Tibial nerve (tissue), 4 donors: ENCODE data around the gene ZNF219. TPM values are rescaled to one million over a fixed set of nuclear protein-coding genes. Genes with fewer than 3 reads are reported as not detected.

Experiments
- DNase-seq, 2 donors: peaks; one replicate each; pipeline ENCODE4 v3.0.0-alpha.2; 2019; ENCODE audit warnings: low spot score in 2 of 2
- H3K27ac ChIP-seq, 4 donors: fragments of 200-600 bp; sonication (generic) in 3 of 4; one replicate each; pipeline ENCODE4 v1.5.1; 2017 to 2019; ENCODE audit warnings: mild to moderate bottlenecking in 1 of 4
- H3K27me3 ChIP-seq, 2 donors: fragments of 200-600 bp; sonication (generic) in 1 of 2; one replicate each; pipeline versions ENCODE4 v1.5.1 to v1.6.0; 2017 to 2019
- H3K36me3 ChIP-seq, 3 donors: fragments of 200-600 bp; sonication (generic); one replicate each; pipeline ENCODE4 v1.5.1; 2018 to 2019
- H3K4me1 ChIP-seq, 4 donors: fragments of 200-600 bp; sonication (generic) in 3 of 4; one replicate each; pipeline ENCODE4 v1.5.1; 2017 to 2019
- H3K4me3 ChIP-seq, 4 donors: fragments of 200-600 bp; sonication (generic) in 3 of 4; one replicate each; pipeline ENCODE4 v1.5.1; 2017 to 2019; ENCODE audit warnings: mild to moderate bottlenecking in 1 of 4, moderate library complexity in 1 of 4
- H3K9me3 ChIP-seq, 4 donors: fragments of 200-600 bp; sonication (generic) in 3 of 4; one replicate each; pipeline ENCODE4 v1.5.1; 2017 to 2019
- CTCF ChIP-seq, 5 experiments: fragments of 200-600 bp in 3 of 5; fragments of 450-650 bp in 2 of 5; sonication (generic) in 3 of 5; IDR thresholded peaks; one replicate each; pipeline ENCODE4 v1.5.1; 2016 to 2019; ENCODE audit warnings: antibody characterized with exemption in 5 of 5, mild to moderate bottlenecking in 3 of 5, moderate library complexity in 2 of 5
- EP300 ChIP-seq, 2 donors: sonication (generic); formaldehyde crosslinking; IDR thresholded peaks; one replicate each; pipeline ENCODE4 v1.6.1; 2017; ENCODE audit warnings: antibody characterized with exemption in 2 of 2, mild to moderate bottlenecking in 1 of 2
- POLR2A ChIP-seq, 2 donors: fragments of 450-650 bp; IDR thresholded peaks; one replicate each; pipeline ENCODE4 v1.6.1; 2017; ENCODE audit warnings: antibody characterized with exemption in 2 of 2, mild to moderate bottlenecking in 2 of 2, moderate library complexity in 2 of 2
- WGBS, 2 donors: methylation state at CpG; one replicate each; pipeline ENCODE4 v1.1.5; 2018; 5-methylcytosine and 5-hydroxymethylcytosine counted together
- total RNA-seq, 4 donors: library from RNA; depleted of rRNA; stranded (reverse); fragments of >200 nt; gene quantifications; one replicate each; pipeline ENCODE4 v1.1.0, GENCODE V29; 2016

ZNF219 gene
- total RNA-seq, 4 donors from 2014 or later = 28.6 to 90.3 (median 34.9) TPM

- DNase-seq = no peak
- Histone ChIP-seq H3K4me3 (no peak overlapping the region), H3K36me3 (peaks cover 4 to 98% (median 18%) of the 10 kb centered on the region in 3 donors), H3K27ac (peak overlapping the region in 3 of 4 donors; percentile 2 to 11 (median 6)), H3K9me3 (no peaks in the 10 kb centered on the region), H3K27me3 (no peaks in the 10 kb centered on the region), H3K4me1 (peaks cover 0 to 22% (median 4%) of the 10 kb centered on the region in 4 donors)
- 71 to 74% methylated on average over 17 of the region's 17 CpGs for WGBS, 2 donors
- TF ChIP-seq CTCF (IDR thresholded peaks at IDR 0.05) (no peak), POLR2A (IDR thresholded peaks at IDR 0.05) (no peak), EP300 (IDR thresholded peaks at IDR 0.05) (peak in 1 of 2 donors; percentile 11)
These were observed 13.2 kb downstream of the ZNF219 start for GRCh38 chr14:21084998-21085853.

- no peak for DNase-seq
- H3K27me3 ChIP-seq = no peaks in the 10 kb centered on the region
- H3K4me1 ChIP-seq = peaks cover 0 to 14% (median 4%) of the 10 kb centered on the region in 4 donors
- H3K36me3 ChIP-seq = peaks cover 4 to 98% (median 18%) of the 10 kb centered on the region in 3 donors
- WGBS, 2 donors = 77 to 80% methylated on average over 2 of the region's 2 CpGs
- TF ChIP-seq POLR2A (IDR thresholded peaks at IDR 0.05) (no peak), CTCF (IDR thresholded peaks at IDR 0.05) (no peak), EP300 (IDR thresholded peaks at IDR 0.05) (no peak)
- H3K27ac ChIP-seq = peak overlapping the region in 1 of 4 donors; percentile 2
- no peak overlapping the region for H3K4me3 ChIP-seq
- H3K9me3 ChIP-seq = no peaks in the 10 kb centered on the region
These were observed 14.1 kb downstream of the ZNF219 start for GRCh38 chr14:21084396-21084795.

- 71 to 81% methylated on average over 10 to 11 of the region's 11 CpGs for WGBS, 2 donors
- peak overlapping the region in 1 of 4 donors; percentile 32 for H3K27ac ChIP-seq
- no peak for DNase-seq
- peaks cover 4 to 98% (median 18%) of the 10 kb centered on the region in 3 donors for H3K36me3 ChIP-seq
- no peaks in the 10 kb centered on the region for H3K9me3 ChIP-seq
- peaks cover 0 to 11% (median 4%) of the 10 kb centered on the region in 4 donors for H3K4me1 ChIP-seq
- no peak overlapping the region for H3K4me3 ChIP-seq
- TF ChIP-seq EP300 (IDR thresholded peaks at IDR 0.05) (no peak), CTCF (IDR thresholded peaks at IDR 0.05) (no peak), POLR2A (IDR thresholded peaks at IDR 0.05) (no peak)
- H3K27me3 ChIP-seq = no peaks in the 10 kb centered on the region
These were observed 14.7 kb downstream of the ZNF219 start for GRCh38 chr14:21083565-21084325.

- Histone ChIP-seq H3K4me1 (peaks cover 0 to 3% (median 0%) of the 10 kb centered on the region in 4 donors), H3K4me3 (no peak overlapping the region), H3K9me3 (no peaks in the 10 kb centered on the region), H3K36me3 (peaks cover 4 to 96% (median 18%) of the 10 kb centered on the region in 3 donors), H3K27me3 (no peaks in the 10 kb centered on the region), H3K27ac (peak overlapping the region in 1 of 4 donors; percentile 56)
- 76 to 84% methylated on average over 8 to 15 of the region's 30 CpGs for WGBS, 2 donors
- DNase-seq = no peak
- no peak for TF ChIP-seq POLR2A (IDR thresholded peaks at IDR 0.05)
- TF ChIP-seq EP300 (IDR thresholded peaks at IDR 0.05) = no peak
- no peak for TF ChIP-seq CTCF (IDR thresholded peaks at IDR 0.05)
These were observed 16.8 kb downstream of the ZNF219 start for GRCh38 chr14:21081521-21082142.
